K562 (cell line): ENCODE data around the gene WDR20. TPM values are rescaled to one million over a fixed set of nuclear protein-coding genes. Genes with fewer than 3 reads are reported as not detected.

Experiments
- ATAC-seq: fragments of 200-7000 bp; cut with Tn5 transposase; 3 replicates; pipeline ENCODE4 v1.9.1; 2020; ENCODE audit warnings: moderate library complexity
- BruUV-seq: library from RNA; stranded (reverse); fragments of 400-500 nt; replicated peaks from 2 replicates; lab custom pipeline; 2021; lab: Mats Ljungman, UMichigan
- CTCF ChIA-PET: fragments of 300-600 bp; formaldehyde crosslinking; extraction: SDS; loops from one replicate; lab custom pipeline; 2021; ENCODE audit warnings: low intra/inter-chr PET ratio; lab: Yijun Ruan, JAX
- POLR2A ChIA-PET: fragments of 300-600, 350-650 bp; sonication (Branson Sonifier 250); formaldehyde crosslinking; extraction: SDS; loops from one replicate; lab custom pipeline; 2021; ENCODE audit warnings: antibody characterized with exemption, inconsistent platforms; lab: Yijun Ruan, JAX
- DNase-seq, 4 experiments: peaks; one replicate each; pipeline versions ENCODE4 v3.0.0 to v3.0.0-alpha.2; 2011 to 2018; ENCODE audit warnings: low spot score in 3 of 4, mixed read lengths in 3 of 4; ENCODE audit errors: extremely low read depth in 1 of 4
- FAIRE-seq: peaks from 2 replicates; lab custom pipeline; 2011; peaks lifted over from hg19 to GRCh38; lab: Jason Lieb, UNC
- H2AFZ ChIP-seq: 2 replicates; pipeline ENCODE4 v1.6.0; 2011; ENCODE audit warnings: low read depth, low read length, control low read depth, inconsistent platforms
- H3K27ac ChIP-seq: fragments of 200-600 bp; 3 replicates; pipeline ENCODE4 v1.8.0; 2011; ENCODE audit warnings: low read depth, mild to moderate bottlenecking, control low read depth, inconsistent platforms, low read length, moderate library complexity, mixed read lengths; ENCODE audit errors: extremely low read depth
- H3K27me3 ChIP-seq, 2 experiments: fragments of 300-600 bp in 1 of 2; 2 replicates in 1 of 2; 3 replicates in 1 of 2; pipeline versions ENCODE4 v1.6.0 to v1.8.0; 2011; ENCODE audit warnings: inconsistent platforms in 2 of 2, low read length in 2 of 2, mild to moderate bottlenecking in 1 of 2, mixed read lengths in 1 of 2, moderate library complexity in 1 of 2; ENCODE audit not compliant: control insufficient read depth in 2 of 2, insufficient read depth in 2 of 2
- H3K36me3 ChIP-seq: fragments of 300-600 bp; 3 replicates; pipeline ENCODE4 v1.8.0; 2011; ENCODE audit warnings: mild to moderate bottlenecking, low read length, inconsistent platforms; ENCODE audit not compliant: control insufficient read depth, insufficient read depth
- H3K4me1 ChIP-seq, 2 experiments: fragments of 200-600 bp in 1 of 2; replicated peaks in 1 of 2; 2 replicates in 1 of 2; 3 replicates in 1 of 2; pipeline versions ENCODE4 v1.5.1 to v1.8.0; 2011; ENCODE audit warnings: inconsistent platforms in 2 of 2, low read length in 2 of 2, mild to moderate bottlenecking in 1 of 2, mixed read lengths in 1 of 2, moderate library complexity in 1 of 2; ENCODE audit not compliant: control insufficient read depth in 2 of 2, insufficient read depth in 2 of 2
- H3K4me2 ChIP-seq: 2 replicates; pipeline ENCODE4 v1.6.1; 2011; ENCODE audit warnings: low read length, control low read depth, inconsistent platforms, mixed read lengths; ENCODE audit not compliant: insufficient read depth
- H3K4me3 ChIP-seq: fragments of 200-600 bp; sonication (generic), shearing (Covaris generic); 2 replicates; pipeline ENCODE4 v1.5.1; 2016; ENCODE audit warnings: control low read depth, inconsistent platforms
- H3K79me2 ChIP-seq: fragments of 200-600 bp; 3 replicates; pipeline ENCODE4 v1.8.0; 2011; ENCODE audit warnings: low read length, inconsistent platforms; ENCODE audit not compliant: control insufficient read depth, insufficient read depth
- H3K9ac ChIP-seq, 2 experiments: 2 replicates each; pipeline versions ENCODE4 v1.6.0 to v1.6.1; 2011; ENCODE audit warnings: low read depth in 2 of 2, low read length in 2 of 2, control low read depth in 1 of 2, inconsistent platforms in 1 of 2, mild to moderate bottlenecking in 1 of 2, mixed read lengths in 1 of 2; ENCODE audit not compliant: insufficient read depth in 1 of 2
- H3K9me1 ChIP-seq: one replicate; pipeline ENCODE4 v1.6.0; 2011; ENCODE audit warnings: inconsistent platforms, mild to moderate bottlenecking, low read length, moderate library complexity; ENCODE audit not compliant: control insufficient read depth, insufficient read depth
- H3K9me3 ChIP-seq: replicated peaks from 2 replicates; pipeline ENCODE4 v1.5.1; 2011; ENCODE audit warnings: low read depth, low read length, inconsistent platforms; ENCODE audit not compliant: control insufficient read depth, insufficient read depth
- H4K20me1 ChIP-seq: replicated peaks from 2 replicates; pipeline ENCODE4 v1.6.1; 2011; ENCODE audit warnings: low read length, inconsistent platforms, mixed read lengths; ENCODE audit not compliant: control insufficient read depth, insufficient read depth
- EGR1 ChIP-seq: fragments of 450-650 bp; conservative IDR thresholded peaks from 2 replicates; pipeline ENCODE4 v1.6.1; 2017; ENCODE audit warnings: mild to moderate bottlenecking
- MTF1 ChIP-seq: fragments of 250-450 bp; sonication (Bioruptor Pico); IDR thresholded peaks from 2 replicates; pipeline ENCODE4 v1.9.0; 2021; ENCODE audit warnings: moderate library complexity, mild to moderate bottlenecking, inconsistent platforms, borderline replicate concordance
- NFYB ChIP-seq: IDR thresholded peaks from 2 replicates; pipeline ENCODE4 v1.6.1; 2011; ENCODE audit warnings: mild to moderate bottlenecking, moderate library complexity; ENCODE audit not compliant: insufficient read length; ENCODE audit errors: extremely low read depth
- PREB ChIP-seq: sonication (generic); formaldehyde crosslinking; IDR thresholded peaks from 2 replicates; pipeline ENCODE4 v1.8.1; 2023; ENCODE audit warnings: mild to moderate bottlenecking, missing genetic modification reagents
- RNF2 ChIP-seq: sonication (generic); IDR thresholded peaks from 2 replicates; pipeline ENCODE4 v1.6.1; 2016
- ZNF121 ChIP-seq: sonication (generic); formaldehyde crosslinking; conservative IDR thresholded peaks from 2 replicates; pipeline ENCODE4 v1.8.0; 2022; ENCODE audit warnings: missing genetic modification reagents
- ZNF134 ChIP-seq: fragments of 250-450 bp; sonication (Bioruptor Pico); conservative IDR thresholded peaks from 2 replicates; pipeline ENCODE4 v1.4.0; 2020
- WGBS: fragments of 100-300 bp; shearing (Covaris generic); methylation state at CpG from one replicate; pipeline ENCODE4 v1.1.6; 2016; ENCODE audit warnings: low coverage, mixed read lengths; ENCODE audit not compliant: insufficient coverage; ENCODE audit errors: missing lambda C conversion rate; 5-methylcytosine and 5-hydroxymethylcytosine counted together
- in situ Hi-C: fragments of 300-500 bp; cut with MboI; formaldehyde crosslinking; loops from 4 replicates; pipeline ENCODE4 v1.15.0; 2018; ENCODE audit warnings: inconsistent platforms, mixed read lengths
- intact Hi-C: fragments of 100-400 bp; cut with micrococcal nuclease; formaldehyde crosslinking; loops from 2 replicates; pipeline ENCODE4 v1.14.2; 2022
- polyA plus RNA-seq, 8 experiments: library from polyadenylated mRNA; depleted of rRNA in 4 of 8; stranded (reverse) in 5 of 8; unstranded in 3 of 8; fragments of >200 nt; fragmentation: Nextera tagmentation in 2 of 8; fragmentation: Illumina TruSeq in 1 of 8; extraction: Ambion mirVana in 2 of 8; extraction: Trizol in 1 of 8; gene quantifications; 2 replicates each; pipeline versions ENCODE4 v1.2.1 to v1.2.3, GENCODE V29; 2011 to 2014; ENCODE audit warnings: inconsistent platforms in 1 of 8, missing spikeins in 1 of 8
- total RNA-seq, 7 experiments: library from RNA; depleted of rRNA in 6 of 7; stranded (reverse); fragments of >200 nt in 6 of 7; fragmentation: Illumina TruSeq in 2 of 7; extraction: Trizol in 2 of 7; gene quantifications; 2 replicates each; pipeline versions ENCODE4 v1.2.1 to v1.2.3, GENCODE V29; 2011 to 2021; ENCODE audit warnings: low replicate concordance in 1 of 7

The WDR20 gene
- total and polyA plus RNA-seq, 9 of the 15 experiments (the other 6 are each of a cell fraction or from before 2014, with no cell fraction given) = 7.0 to 15.3 (median 11.8) TPM

- Histone ChIP-seq H2AFZ (no peak overlapping the region), H3K4me2 (no peak overlapping the region), H3K9me1 (no peaks in the 10 kb centered on the region), H3K4me1 (peaks cover 4 to 15% of the 10 kb centered on the region in 2 experiments; a peak in 4 of 5 replicates), H3K9ac (no peak overlapping the region), H3K27ac (no peak overlapping the region), H3K36me3 (peaks cover 20% of the 10 kb centered on the region; the same call in 2 of the 3 replicates), H3K79me2 (peaks cover 88% of the 10 kb centered on the region), H3K27me3 (no peaks in the 10 kb centered on the region), H3K9me3 (peaks cover 4% of the 10 kb centered on the region), H3K4me3 (no peak overlapping the region), H4K20me1 (0 out of 2 replicates have a peak, but pooled peaks cover 6% of the 10 kb centered on the region)
- intact Hi-C loops (no loop called here), in situ Hi-C loops (no loop called here)
- ChIA-PET POLR2A (interaction anchor here (0.8 to 1.5 kb wide), 2 partner anchors 11 to 15 kb away, joined by 3 read pairs; no protein-coding TSS in a partner anchor), CTCF (no interaction called here)
- TF ChIP-seq NFYB (no peak), ZNF134 (no peak), ZNF121 (peak; percentile 68), MTF1 (no peak), PREB (CRISPR knock-in tag) (no peak), RNF2 (no peak), EGR1 (no peak)
- ATAC-seq (no peak), DNase-seq (no peak), FAIRE-seq (no peak)
- no TSS peak for BruUV-seq
- WGBS = 93% methylated on average over 7 of the region's 7 CpGs
Observed at GRCh38 chr14:102150083-102150482, 10.4 kb downstream of the WDR20 start.
